Sciatic nerve (tissue), 2 donors: ENCODE results near the gene VASP. TPM values are rescaled to one million over a fixed set of nuclear protein-coding genes. Genes with fewer than 3 reads are reported as not detected.

Source experiments
- ATAC-seq: fragments of 200-7000 bp; cut with Tn5 transposase; one replicate; pipeline ENCODE4 v1.9.1; 2020; ENCODE audit warnings: mild to moderate bottlenecking, moderate library complexity
- DNase-seq: peaks from one replicate; pipeline ENCODE4 v3.0.0-alpha.2; 2020; ENCODE audit warnings: low spot score
- intact Hi-C: fragments of 100-400 bp; cut with DNase I; formaldehyde crosslinking; loops from one replicate; pipeline ENCODE4 v1.14.2; 2022
- total RNA-seq: library from RNA; stranded (reverse); fragmentation: NEBNext Ultra II Directional; extraction: Animal tissue kit (Norgen Biotek cat#: 25700); gene quantifications from one replicate; pipeline ENCODE4 v1.2.1, GENCODE V29; 2021
- donor health status: DM: no; HTN: no; CAD: no.
- donor health status: DM: no; HTN: no; CAD: no.

The VASP gene
- total RNA-seq, 1 donor from 2014 or later: 72.1 TPM

DNA sequence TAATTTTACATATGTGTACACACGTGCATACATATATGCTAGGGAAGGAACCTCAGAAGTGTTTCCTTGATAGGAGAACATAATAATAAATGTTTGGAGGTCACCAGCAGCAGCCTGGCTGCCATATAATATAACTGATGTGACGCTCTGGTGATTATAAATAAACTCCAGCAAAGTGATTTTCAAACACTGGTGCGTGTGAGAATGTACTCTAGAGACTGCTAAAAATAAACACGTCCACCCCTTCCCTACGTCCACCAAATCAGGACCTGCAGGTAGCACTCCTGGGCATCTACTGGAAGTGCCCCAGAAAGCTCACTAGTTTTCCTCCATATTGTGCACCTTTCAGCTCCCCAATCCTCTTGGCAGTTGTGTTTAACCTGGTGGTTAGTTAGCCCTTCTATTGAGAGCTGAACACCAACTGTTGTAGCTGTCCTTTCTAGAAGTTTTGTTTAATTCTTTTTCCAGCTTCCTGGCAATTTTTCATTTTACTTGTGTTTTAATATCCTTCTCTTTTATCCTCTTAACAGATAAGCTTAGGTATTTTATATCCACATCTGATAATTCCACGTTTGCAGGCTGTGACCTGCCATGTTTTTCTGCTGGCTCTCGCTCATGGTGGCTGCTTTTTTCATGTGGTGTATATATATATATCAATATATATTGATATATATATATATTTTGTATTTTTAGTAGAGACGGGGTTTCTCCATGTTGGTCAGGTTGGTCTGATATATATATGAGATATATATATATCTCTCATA lies 64.4 kb downstream of the VASP start:
- no peak for ATAC-seq
- no peak for DNase-seq
- intact Hi-C loops: no loop called here

DNA sequence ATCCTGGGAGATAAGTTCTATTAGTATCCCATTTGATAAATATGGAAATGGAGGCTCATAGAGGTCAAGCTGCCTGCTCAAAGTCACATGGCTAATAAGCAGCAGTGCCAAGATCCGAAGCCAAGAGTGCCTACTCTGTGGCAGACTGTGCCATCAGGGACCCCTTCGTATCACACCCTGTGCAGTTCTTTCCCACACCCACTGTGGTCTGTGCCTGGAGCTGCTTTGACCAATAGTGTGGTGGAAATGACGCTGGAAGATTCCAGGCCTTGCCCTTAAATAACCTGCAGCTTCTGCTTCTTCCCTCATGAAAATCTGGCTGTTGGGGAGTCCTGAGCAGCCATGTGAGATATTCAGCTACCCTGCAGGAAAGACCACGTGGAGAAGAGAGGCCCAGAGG lies 67.2 kb downstream of the VASP start:
- ATAC-seq: no peak

DNA sequence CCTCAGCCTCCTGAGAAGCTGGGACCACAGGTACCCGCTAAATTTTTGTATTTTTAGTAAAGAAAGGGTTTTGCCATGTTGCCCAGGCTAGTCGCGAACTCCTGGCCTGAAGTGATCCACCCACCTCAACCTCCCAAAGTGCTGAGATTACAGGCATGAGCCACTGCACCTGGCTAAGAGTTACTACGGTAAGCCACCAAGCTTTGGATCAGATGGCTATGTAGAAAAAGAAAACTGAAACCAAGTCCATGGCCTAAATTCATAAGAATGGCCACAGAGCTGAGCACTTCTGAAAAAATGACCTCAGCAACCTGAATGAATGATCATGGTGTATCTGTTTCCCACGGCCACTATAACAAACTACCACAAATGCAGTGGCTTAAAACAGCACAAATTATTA lies 67.9 kb downstream of the VASP start:
- DNase-seq: no peak
- no peak for ATAC-seq
- intact Hi-C loops: no loop called here

More for the DNA sequence above, 67.2 kb downstream of the VASP start:
- DNase-seq: no peak
- intact Hi-C loops: no loop called here

Other genes with a start within 250 kb of the VASP start
- not detected for gene CKM, start 184.6 kb upstream of the VASP start, total RNA-seq
- not detected for gene KLC3, start 166.7 kb upstream of the VASP start, total RNA-seq
- gene ERCC2, start 136.9 kb upstream of the VASP start, total RNA-seq: 17.7 TPM
- gene PPP1R13L, start 102.4 kb upstream of the VASP start, total RNA-seq: 20.7 TPM
- gene POLR1G, start 100.8 kb upstream of the VASP start, total RNA-seq: 2.3 TPM
- gene ERCC1, start 83.6 kb upstream of the VASP start, total RNA-seq: 58.6 TPM
- gene FOSB, start 39.5 kb upstream of the VASP start, total RNA-seq: 3.7 TPM
- 4.0 TPM for gene RTN2, start 10.4 kb upstream of the VASP start, total RNA-seq
- 1.8 TPM for gene PPM1N, start 9.0 kb upstream of the VASP start, total RNA-seq
- gene OPA3, start 77.3 kb downstream of the VASP start, total RNA-seq: 10.7 TPM
- 29.7 TPM for gene GPR4, start 94.7 kb downstream of the VASP start, total RNA-seq
- 43.3 TPM for gene EML2, start 131.9 kb downstream of the VASP start, total RNA-seq
- gene GIPR, start 160.7 kb downstream of the VASP start, total RNA-seq: 5.0 TPM
- 209 TPM for gene SNRPD2, start 184.5 kb downstream of the VASP start, total RNA-seq
- gene QPCTL, start 185.2 kb downstream of the VASP start, total RNA-seq: 10.9 TPM
- 23.6 TPM for gene FBXO46, start 223.4 kb downstream of the VASP start, total RNA-seq
- gene MEIOSIN, start 226.0 kb downstream of the VASP start, total RNA-seq: not detected